GM12872 (cell line): ENCODE measurements around the gene PPP2R5C.

ENCODE experiments used
- CTCF ChIP-seq: IDR thresholded peaks from 3 replicates; pipeline ENCODE4 v1.5.1; 2011; ENCODE audit warnings: low read depth, mild to moderate bottlenecking, low read length, moderate library complexity; ENCODE audit not compliant: insufficient read depth

The PPP2R5C gene

GRCh38 chr14:101950516-101951215 is 189.2 kb downstream of the PPP2R5C start:
- no peak for TF ChIP-seq CTCF

- no peak for TF ChIP-seq CTCF
These were observed 191.6 kb downstream of the PPP2R5C start for GRCh38 chr14:101953151-101953550.

GRCh38 chr14:101954501-101954900 is 193.0 kb downstream of the PPP2R5C start:
- no peak for TF ChIP-seq CTCF

GRCh38 chr14:101955695-101956161 is 194.2 kb downstream of the PPP2R5C start:
- no peak for TF ChIP-seq CTCF

- no peak for TF ChIP-seq CTCF
These were observed 194.8 kb downstream of the PPP2R5C start for GRCh38 chr14:101956179-101956885.

GRCh38 chr14:101957406-101958234 is 196.1 kb downstream of the PPP2R5C start:
- TF ChIP-seq CTCF, result no peak
